Panc1 (cell line): ENCODE data around the gene MCF2L. TPM values are rescaled to one million over a fixed set of nuclear protein-coding genes. Genes with fewer than 3 reads are reported as not detected.

Experiments
- ATAC-seq: fragments of 200-7000 bp; cut with Tn5 transposase; 2 replicates; pipeline ENCODE4 v1.9.1; 2020; ENCODE audit warnings: mild to moderate bottlenecking, moderate library complexity
- BruUV-seq: library from RNA; stranded (reverse); fragments of 400-500 nt; replicated peaks from 2 replicates; lab custom pipeline; 2021; lab: Mats Ljungman, UMichigan
- CTCF ChIA-PET: fragments of 300-600 bp; sonication (Branson Sonifier 250); formaldehyde crosslinking; loops from one replicate; lab custom pipeline; 2022; ENCODE audit warnings: antibody characterized with exemption; lab: Charles Lee
- POLR2A ChIA-PET: fragments of 300-600 bp; sonication (Branson Sonifier 250); formaldehyde crosslinking; loops from one replicate; lab custom pipeline; 2022; ENCODE audit warnings: antibody characterized with exemption; lab: Charles Lee
- DNase-seq: peaks from one replicate; pipeline ENCODE4 v3.0.0-alpha.2; 2010; ENCODE audit warnings: low read depth, low spot score
- H3K27ac ChIP-seq: 2 replicates; pipeline ENCODE4 v1.5.1; 2011; ENCODE audit warnings: mild to moderate bottlenecking, low read length, inconsistent platforms
- H3K27me3 ChIP-seq: fragments of 200-500 bp; sonication (Bioruptor generic); 2 replicates; pipeline ENCODE4 v1.6.0; 2014; ENCODE audit warnings: low read length, inconsistent platforms; ENCODE audit not compliant: control insufficient read depth, insufficient read depth
- H3K36me3 ChIP-seq: fragments of 200-500 bp; sonication (Bioruptor generic); 2 replicates; pipeline ENCODE4 v1.5.1; 2014; ENCODE audit warnings: inconsistent platforms, mild to moderate bottlenecking, low read length, moderate library complexity; ENCODE audit not compliant: control insufficient read depth, insufficient read depth
- H3K4me1 ChIP-seq: 2 replicates; pipeline ENCODE4 v1.5.1; 2011; ENCODE audit warnings: inconsistent platforms, mild to moderate bottlenecking, low read length, moderate library complexity; ENCODE audit not compliant: control insufficient read depth, insufficient read depth
- H3K4me3 ChIP-seq, 2 experiments: 2 replicates each; pipeline ENCODE4 v1.5.1; 2011 to 2012; ENCODE audit warnings: low read depth in 2 of 2, low read length in 2 of 2, mild to moderate bottlenecking in 2 of 2, inconsistent platforms in 1 of 2, moderate library complexity in 1 of 2
- H3K9me3 ChIP-seq: fragments of 200-500 bp; sonication (Bioruptor generic); 2 replicates; pipeline ENCODE4 v1.5.1; 2014; ENCODE audit warnings: low read depth, mild to moderate bottlenecking, inconsistent platforms, low read length, moderate library complexity; ENCODE audit not compliant: control insufficient read depth, insufficient read depth
- CTCF ChIP-seq: fragments of 450-650 bp; IDR thresholded peaks from 2 replicates; pipeline ENCODE4 v1.5.1; 2017; ENCODE audit warnings: mild to moderate bottlenecking
- POLR2AphosphoS5 ChIP-seq: IDR thresholded peaks from 2 replicates; pipeline ENCODE4 v1.6.1; 2012; ENCODE audit warnings: mild to moderate bottlenecking, low read depth, low read length, moderate library complexity
- SIN3A ChIP-seq: IDR thresholded peaks from 2 replicates; pipeline ENCODE4 v1.6.1; 2012; ENCODE audit warnings: low read depth, mild to moderate bottlenecking, low read length, moderate library complexity, borderline replicate concordance; ENCODE audit not compliant: insufficient read depth
- TCF7L2 ChIP-seq: IDR thresholded peaks from 2 replicates; pipeline ENCODE4 v1.6.1; 2011; ENCODE audit warnings: mild to moderate bottlenecking, low read depth, low read length, inconsistent platforms
- in situ Hi-C: cut with HindIII; loops from 2 replicates; pipeline ENCODE4 v1.10.0; 2016; ENCODE audit warnings: low sequenced_read_pairs, low pct_unique_long_range_greater_than_20kb
- intact Hi-C: fragments of 100-400 bp; cut with micrococcal nuclease; formaldehyde crosslinking; loops from one replicate; pipeline ENCODE4 v1.10.0; 2022; ENCODE audit not compliant: unreplicated experiment
- total RNA-seq: library from RNA; stranded (reverse); gene quantifications from one replicate; pipeline ENCODE4 v1.2.1, GENCODE V29; 2021; ENCODE audit not compliant: unreplicated experiment
- TF ChIP-seq, protein P1 (sequence below), 2 experiments: IDR thresholded peaks; 2 replicates each; pipeline ENCODE4 v1.6.1; 2011 to 2012; ENCODE audit warnings: low read depth in 2 of 2, control low read depth in 1 of 2, low read length in 1 of 2, mild to moderate bottlenecking in 1 of 2, moderate library complexity in 1 of 2; ENCODE audit not compliant: insufficient read depth in 1 of 2

Gene MCF2L
- total RNA-seq, 1 experiment from 2014 or later: 0.57 TPM

GRCh38 chr13:113064534-113065405, 95.8 kb downstream of the MCF2L start:
- TF ChIP-seq CTCF (no peak), POLR2AphosphoS5 (no peak), SIN3A (no peak), TCF7L2 (no peak)
- TF ChIP-seq, protein P1, sequence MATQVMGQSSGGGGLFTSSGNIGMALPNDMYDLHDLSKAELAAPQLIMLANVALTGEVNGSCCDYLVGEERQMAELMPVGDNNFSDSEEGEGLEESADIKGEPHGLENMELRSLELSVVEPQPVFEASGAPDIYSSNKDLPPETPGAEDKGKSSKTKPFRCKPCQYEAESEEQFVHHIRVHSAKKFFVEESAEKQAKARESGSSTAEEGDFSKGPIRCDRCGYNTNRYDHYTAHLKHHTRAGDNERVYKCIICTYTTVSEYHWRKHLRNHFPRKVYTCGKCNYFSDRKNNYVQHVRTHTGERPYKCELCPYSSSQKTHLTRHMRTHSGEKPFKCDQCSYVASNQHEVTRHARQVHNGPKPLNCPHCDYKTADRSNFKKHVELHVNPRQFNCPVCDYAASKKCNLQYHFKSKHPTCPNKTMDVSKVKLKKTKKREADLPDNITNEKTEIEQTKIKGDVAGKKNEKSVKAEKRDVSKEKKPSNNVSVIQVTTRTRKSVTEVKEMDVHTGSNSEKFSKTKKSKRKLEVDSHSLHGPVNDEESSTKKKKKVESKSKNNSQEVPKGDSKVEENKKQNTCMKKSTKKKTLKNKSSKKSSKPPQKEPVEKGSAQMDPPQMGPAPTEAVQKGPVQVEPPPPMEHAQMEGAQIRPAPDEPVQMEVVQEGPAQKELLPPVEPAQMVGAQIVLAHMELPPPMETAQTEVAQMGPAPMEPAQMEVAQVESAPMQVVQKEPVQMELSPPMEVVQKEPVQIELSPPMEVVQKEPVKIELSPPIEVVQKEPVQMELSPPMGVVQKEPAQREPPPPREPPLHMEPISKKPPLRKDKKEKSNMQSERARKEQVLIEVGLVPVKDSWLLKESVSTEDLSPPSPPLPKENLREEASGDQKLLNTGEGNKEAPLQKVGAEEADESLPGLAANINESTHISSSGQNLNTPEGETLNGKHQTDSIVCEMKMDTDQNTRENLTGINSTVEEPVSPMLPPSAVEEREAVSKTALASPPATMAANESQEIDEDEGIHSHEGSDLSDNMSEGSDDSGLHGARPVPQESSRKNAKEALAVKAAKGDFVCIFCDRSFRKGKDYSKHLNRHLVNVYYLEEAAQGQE (IDR thresholded peaks at IDR 0.05; ENCODE audit: insufficient read depth in 1 of 2, low read depth in 2 of 2, low read length in 1 of 2): no peak
- in situ Hi-C loops (no loop called here), intact Hi-C loops (no loop called here)
- Histone ChIP-seq H3K9me3 (no peaks in the 10 kb centered on the region), H3K27ac (no peak overlapping the region), H3K36me3 (no peaks in the 10 kb centered on the region), H3K27me3 (no peaks in the 10 kb centered on the region), H3K4me3 (no peak overlapping the region), H3K4me1 (no peaks in the 10 kb centered on the region)
- ChIA-PET CTCF (interaction anchor here (0.6 to 1.1 kb wide), 3 partner anchors 17 to 152 kb away, joined by 3 to 7 read pairs (median 5); no protein-coding TSS in a partner anchor), POLR2A (no interaction called here)
- DNase-seq (no peak), ATAC-seq (no peak)
- no TSS peak for BruUV-seq

DNA sequence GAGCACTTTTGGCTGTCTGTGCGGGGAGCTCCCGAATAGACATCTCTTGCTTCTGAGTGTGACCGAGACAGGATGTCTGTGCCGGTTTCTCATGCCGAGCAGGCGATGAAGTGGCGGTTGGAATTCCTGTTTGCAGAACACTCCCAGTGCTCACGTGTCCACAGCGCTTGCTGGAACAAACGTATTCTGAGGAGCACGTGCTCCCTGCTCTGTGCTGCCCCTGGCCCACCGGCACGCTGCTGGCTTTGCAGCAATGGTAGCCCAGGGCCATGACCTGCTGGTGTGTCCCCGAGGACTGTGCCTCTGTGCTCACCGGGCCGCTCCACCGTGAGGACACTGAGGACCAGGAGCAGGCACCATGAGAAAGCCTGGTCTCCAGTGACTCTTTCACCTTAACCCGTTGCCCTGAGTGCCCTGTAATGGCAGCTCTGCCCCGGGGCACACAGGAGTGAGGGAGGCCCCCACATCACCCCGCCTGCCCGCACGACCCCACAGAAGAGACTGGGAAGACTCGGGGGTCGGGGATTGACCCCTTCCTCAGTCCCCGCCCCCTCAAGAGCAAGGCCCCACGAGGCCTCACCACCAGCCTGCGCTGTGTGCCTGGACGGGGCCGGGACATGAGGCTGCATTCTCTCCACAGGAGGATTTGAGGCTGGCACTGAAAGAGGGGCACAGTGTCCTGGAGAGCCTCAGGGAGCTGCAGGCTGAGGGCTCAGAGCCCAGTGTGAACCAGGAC, 96.6 kb downstream of the MCF2L start:
- ATAC-seq (no peak), DNase-seq (no peak)
- H3K27ac ChIP-seq: no peak overlapping the region
- ChIA-PET POLR2A (no interaction called here), CTCF (no interaction called here)
- no peaks in the 10 kb centered on the region for H3K36me3 ChIP-seq
- in situ Hi-C loops: no loop called here
- intact Hi-C loops: no loop called here
- H3K27me3 ChIP-seq: no peaks in the 10 kb centered on the region
- BruUV-seq: no TSS peak
- H3K4me1 ChIP-seq: no peaks in the 10 kb centered on the region
- no peak for TF ChIP-seq POLR2AphosphoS5
- no peak overlapping the region for H3K4me3 ChIP-seq
- no peaks in the 10 kb centered on the region for H3K9me3 ChIP-seq
